Measurements from ENCODE around the gene TRAM2. TPM values are rescaled to one million over a fixed set of nuclear protein-coding genes. Genes with fewer than 3 reads are reported as not detected.

Gene TRAM2
- total and polyA plus RNA-seq, 2 of the 13 experiments (the other 11 are each of a cell fraction or from before 2014, with no cell fraction given): 49.1 to 72.5 TPM

- TF ChIP-seq BORCS8-MEF2B (CRISPR knock-in tag; IDR thresholded peaks at IDR 0.05): no peak
- 0 out of 2 replicates have a peak, but pooled peaks have one; percentile 32 for TF ChIP-seq ZSCAN31 (CRISPR knock-in tag; IDR thresholded peaks at IDR 0.05; ENCODE audit: low read depth)
- 0 out of 2 replicates have a peak, but pooled peaks have one; percentile 20 for TF ChIP-seq BCL6 (CRISPR knock-in tag; IDR thresholded peaks at IDR 0.05)
- TF ChIP-seq ZNF513 (CRISPR knock-in tag; conservative IDR thresholded peaks at IDR 0.05): no peak
- no peak for TF ChIP-seq ZNF326 (CRISPR knock-in tag; IDR thresholded peaks at IDR 0.05; ENCODE audit: borderline replicate concordance)
- no peak; the same call in 1 of the 2 replicates for TF ChIP-seq FOSL2 (CRISPR knock-in tag; IDR thresholded peaks at IDR 0.05)
- TF ChIP-seq NCOR1 (IDR thresholded peaks at IDR 0.05; ENCODE audit: borderline replicate concordance, low read length): peak; percentile 53; the same call in 1 of the 2 replicates
- TF ChIP-seq TEAD2 (CRISPR knock-in tag; IDR thresholded peaks at IDR 0.05): no peak
- TF ChIP-seq, protein P1, sequence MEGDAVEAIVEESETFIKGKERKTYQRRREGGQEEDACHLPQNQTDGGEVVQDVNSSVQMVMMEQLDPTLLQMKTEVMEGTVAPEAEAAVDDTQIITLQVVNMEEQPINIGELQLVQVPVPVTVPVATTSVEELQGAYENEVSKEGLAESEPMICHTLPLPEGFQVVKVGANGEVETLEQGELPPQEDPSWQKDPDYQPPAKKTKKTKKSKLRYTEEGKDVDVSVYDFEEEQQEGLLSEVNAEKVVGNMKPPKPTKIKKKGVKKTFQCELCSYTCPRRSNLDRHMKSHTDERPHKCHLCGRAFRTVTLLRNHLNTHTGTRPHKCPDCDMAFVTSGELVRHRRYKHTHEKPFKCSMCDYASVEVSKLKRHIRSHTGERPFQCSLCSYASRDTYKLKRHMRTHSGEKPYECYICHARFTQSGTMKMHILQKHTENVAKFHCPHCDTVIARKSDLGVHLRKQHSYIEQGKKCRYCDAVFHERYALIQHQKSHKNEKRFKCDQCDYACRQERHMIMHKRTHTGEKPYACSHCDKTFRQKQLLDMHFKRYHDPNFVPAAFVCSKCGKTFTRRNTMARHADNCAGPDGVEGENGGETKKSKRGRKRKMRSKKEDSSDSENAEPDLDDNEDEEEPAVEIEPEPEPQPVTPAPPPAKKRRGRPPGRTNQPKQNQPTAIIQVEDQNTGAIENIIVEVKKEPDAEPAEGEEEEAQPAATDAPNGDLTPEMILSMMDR (CRISPR knock-in tag; IDR thresholded peaks at IDR 0.05): 0 out of 2 replicates have a peak, but pooled peaks have one; percentile 21
- no peak for TF ChIP-seq RFX5 (IDR thresholded peaks at IDR 0.05; ENCODE audit: low read depth, low read length)
- TF ChIP-seq BHLHE40 (IDR thresholded peaks at IDR 0.05; ENCODE audit: low read length): no peak
- TF ChIP-seq SMARCC2 (IDR thresholded peaks at IDR 0.05): no peak
- TF ChIP-seq ZNF337 (CRISPR knock-in tag; IDR thresholded peaks at IDR 0.05; ENCODE audit: borderline replicate concordance, low read depth): no peak
- peak; percentile 68; the same call in 1 of the 2 replicates for TF ChIP-seq ZNF331 (CRISPR knock-in tag; IDR thresholded peaks at IDR 0.05)
- no peak for TF ChIP-seq ZNF234 (CRISPR knock-in tag; conservative IDR thresholded peaks at IDR 0.05)
- peak; percentile 55 for TF ChIP-seq TEAD3 (CRISPR knock-in tag; optimal IDR thresholded peaks at IDR 0.05; ENCODE audit: borderline replicate concordance)
- no peak for TF ChIP-seq ZNF557 (CRISPR knock-in tag; IDR thresholded peaks at IDR 0.05)
- peak; percentile 41; the same call in 1 of the 2 replicates for TF ChIP-seq SALL1 (CRISPR knock-in tag; IDR thresholded peaks at IDR 0.05)
- TF ChIP-seq ZNF878 (CRISPR knock-in tag; IDR thresholded peaks at IDR 0.05): no peak
- no peak for TF ChIP-seq BCL3 (CRISPR knock-in tag; IDR thresholded peaks at IDR 0.05)
- TF ChIP-seq MXI1 (IDR thresholded peaks at IDR 0.05; ENCODE audit: borderline replicate concordance, low read depth, low read length): peak; percentile 16; the same call in 1 of the 3 replicates
- TF ChIP-seq, protein P2, sequence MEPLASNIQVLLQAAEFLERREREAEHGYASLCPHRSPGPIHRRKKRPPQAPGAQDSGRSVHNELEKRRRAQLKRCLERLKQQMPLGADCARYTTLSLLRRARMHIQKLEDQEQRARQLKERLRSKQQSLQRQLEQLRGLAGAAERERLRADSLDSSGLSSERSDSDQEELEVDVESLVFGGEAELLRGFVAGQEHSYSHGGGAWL (CRISPR knock-in tag; IDR thresholded peaks at IDR 0.05): no peak
- TF ChIP-seq, protein P3, sequence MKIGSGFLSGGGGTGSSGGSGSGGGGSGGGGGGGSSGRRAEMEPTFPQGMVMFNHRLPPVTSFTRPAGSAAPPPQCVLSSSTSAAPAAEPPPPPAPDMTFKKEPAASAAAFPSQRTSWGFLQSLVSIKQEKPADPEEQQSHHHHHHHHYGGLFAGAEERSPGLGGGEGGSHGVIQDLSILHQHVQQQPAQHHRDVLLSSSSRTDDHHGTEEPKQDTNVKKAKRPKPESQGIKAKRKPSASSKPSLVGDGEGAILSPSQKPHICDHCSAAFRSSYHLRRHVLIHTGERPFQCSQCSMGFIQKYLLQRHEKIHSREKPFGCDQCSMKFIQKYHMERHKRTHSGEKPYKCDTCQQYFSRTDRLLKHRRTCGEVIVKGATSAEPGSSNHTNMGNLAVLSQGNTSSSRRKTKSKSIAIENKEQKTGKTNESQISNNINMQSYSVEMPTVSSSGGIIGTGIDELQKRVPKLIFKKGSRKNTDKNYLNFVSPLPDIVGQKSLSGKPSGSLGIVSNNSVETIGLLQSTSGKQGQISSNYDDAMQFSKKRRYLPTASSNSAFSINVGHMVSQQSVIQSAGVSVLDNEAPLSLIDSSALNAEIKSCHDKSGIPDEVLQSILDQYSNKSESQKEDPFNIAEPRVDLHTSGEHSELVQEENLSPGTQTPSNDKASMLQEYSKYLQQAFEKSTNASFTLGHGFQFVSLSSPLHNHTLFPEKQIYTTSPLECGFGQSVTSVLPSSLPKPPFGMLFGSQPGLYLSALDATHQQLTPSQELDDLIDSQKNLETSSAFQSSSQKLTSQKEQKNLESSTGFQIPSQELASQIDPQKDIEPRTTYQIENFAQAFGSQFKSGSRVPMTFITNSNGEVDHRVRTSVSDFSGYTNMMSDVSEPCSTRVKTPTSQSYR (CRISPR knock-in tag; IDR thresholded peaks at IDR 0.05; ENCODE audit: borderline replicate concordance): no peak
Measured at GRCh38 chr6:52596371-52597028, 19.6 kb upstream of the TRAM2 start (continued).

Data from HepG2 (cell line).